ENCODE measurements around the gene HDHD5.

The HDHD5 gene

DNA sequence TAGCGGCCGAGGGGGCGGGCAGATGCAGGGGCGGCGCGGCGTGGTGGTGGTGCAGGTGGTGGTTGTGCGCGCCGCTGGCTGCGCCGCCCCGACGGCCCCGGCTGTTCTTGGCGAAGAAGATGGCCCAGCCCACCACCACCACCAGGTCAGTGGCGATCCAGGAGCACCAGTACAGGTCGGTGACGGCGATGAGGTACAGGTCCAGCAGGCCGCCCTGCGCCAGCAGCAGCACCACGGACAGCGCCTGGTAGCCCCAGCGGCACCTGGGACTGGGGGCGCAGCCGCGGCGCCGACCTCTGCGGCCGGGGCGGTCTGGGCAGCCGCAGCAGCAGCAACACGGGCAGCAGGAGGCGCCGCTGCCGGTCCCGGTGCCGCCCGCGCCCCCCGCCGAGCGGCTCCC lies 38.8 kb downstream of the HDHD5 start:
- DNase-seq (ENCODE audit: low read depth in 2 of 2): peak; percentile 43 to 50

DNA sequence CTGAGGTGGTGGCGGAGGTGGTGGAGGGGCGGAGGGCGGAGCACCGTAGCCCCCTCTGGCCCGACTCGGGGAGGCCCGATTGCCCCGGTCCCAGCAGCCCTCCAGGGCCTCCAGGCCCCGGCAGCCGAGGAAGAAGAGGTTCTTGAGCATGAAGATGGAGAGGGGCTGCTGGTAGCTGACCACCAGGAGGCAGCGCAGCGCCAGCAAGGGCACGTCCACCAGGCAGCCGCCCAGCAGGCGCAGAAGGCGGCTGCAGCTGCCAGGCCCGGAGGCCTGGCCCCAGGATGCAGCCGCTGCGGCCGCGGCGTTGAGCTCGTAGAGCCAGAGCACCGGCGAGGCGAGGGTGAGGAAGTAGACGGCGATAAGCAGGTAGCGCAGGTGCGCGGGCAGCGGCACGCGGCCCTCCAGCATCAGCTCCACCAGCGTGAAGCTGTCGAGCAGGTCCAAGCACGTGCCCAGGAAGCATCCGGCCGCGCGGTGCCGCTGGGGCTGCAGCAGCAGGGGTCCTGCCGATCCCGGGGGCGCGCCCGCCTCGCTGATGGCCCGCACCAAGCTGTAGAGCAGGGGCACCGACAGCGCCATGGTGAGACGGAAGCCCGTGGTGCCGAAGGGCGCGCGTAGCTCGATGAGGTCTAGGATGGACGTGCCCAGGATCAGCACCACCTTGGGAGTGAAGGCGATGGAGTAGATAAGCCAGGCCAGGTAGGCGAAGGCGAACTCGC lies 39.4 kb downstream of the HDHD5 start:
- DNase-seq (ENCODE audit: low read depth in 2 of 2): no peak

DNA sequence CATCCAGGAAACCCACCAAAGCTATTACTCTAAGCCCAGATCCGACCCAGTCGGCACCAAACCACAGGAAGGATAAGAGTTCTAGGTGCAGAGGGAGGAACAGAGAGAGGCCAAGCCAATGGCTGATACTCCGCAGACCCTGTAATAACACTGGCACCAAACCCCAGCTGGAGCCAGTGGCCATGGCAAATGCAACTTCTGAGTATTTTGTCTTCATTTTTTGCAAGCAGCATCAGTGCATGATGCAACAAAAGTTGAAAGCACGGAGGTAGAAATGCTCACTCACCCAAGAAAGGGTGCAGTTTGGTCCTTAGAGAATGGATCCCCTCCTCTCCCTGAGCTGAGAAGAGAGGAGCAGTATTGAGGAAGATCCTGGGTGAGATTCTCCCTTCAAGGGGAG lies 40.7 kb downstream of the HDHD5 start:
- no peak for DNase-seq (ENCODE audit: low read depth in 2 of 2)

DNA sequence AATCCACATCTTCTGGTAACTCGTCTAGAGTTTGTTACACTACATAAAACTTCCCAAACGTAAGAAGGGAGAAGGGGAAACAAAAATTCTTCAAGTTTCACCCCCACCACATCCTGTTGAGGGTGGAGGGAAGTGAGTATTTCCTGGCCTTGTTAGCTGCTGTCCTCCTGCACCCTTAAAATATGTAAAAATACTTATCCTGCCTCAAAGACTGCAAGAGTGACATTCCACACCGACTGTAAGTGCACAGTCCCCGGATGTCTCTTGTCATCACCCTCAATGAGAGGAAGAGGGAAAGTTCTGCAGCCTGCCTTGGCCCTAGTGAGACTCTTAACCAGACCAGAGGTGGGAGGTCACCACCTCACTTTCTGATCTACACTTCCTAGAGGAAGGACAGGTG lies 41.2 kb downstream of the HDHD5 start:
- DNase-seq (ENCODE audit: low read depth in 2 of 2): no peak

DNA sequence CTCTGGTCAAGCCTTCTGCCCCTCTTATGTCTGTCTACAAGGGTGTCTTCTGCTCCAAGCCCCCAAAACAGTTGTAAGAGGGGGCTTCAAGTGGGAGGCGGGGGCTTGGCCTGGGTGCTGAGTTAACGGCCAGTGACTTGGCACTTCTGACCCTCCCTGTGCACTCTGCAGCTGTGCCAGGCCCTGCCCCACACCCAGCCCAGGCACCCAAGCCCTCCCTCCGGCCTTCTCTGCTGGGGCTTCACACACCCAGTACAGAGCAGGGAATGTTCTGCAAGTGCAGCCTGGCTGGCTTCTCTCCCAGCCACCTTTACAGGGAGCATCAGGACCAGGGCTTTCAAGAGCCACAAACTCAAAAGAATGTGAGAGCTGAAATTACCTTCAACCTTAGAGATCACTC lies 41.7 kb downstream of the HDHD5 start:
- no peak for DNase-seq (ENCODE audit: low read depth in 2 of 2)

DNA sequence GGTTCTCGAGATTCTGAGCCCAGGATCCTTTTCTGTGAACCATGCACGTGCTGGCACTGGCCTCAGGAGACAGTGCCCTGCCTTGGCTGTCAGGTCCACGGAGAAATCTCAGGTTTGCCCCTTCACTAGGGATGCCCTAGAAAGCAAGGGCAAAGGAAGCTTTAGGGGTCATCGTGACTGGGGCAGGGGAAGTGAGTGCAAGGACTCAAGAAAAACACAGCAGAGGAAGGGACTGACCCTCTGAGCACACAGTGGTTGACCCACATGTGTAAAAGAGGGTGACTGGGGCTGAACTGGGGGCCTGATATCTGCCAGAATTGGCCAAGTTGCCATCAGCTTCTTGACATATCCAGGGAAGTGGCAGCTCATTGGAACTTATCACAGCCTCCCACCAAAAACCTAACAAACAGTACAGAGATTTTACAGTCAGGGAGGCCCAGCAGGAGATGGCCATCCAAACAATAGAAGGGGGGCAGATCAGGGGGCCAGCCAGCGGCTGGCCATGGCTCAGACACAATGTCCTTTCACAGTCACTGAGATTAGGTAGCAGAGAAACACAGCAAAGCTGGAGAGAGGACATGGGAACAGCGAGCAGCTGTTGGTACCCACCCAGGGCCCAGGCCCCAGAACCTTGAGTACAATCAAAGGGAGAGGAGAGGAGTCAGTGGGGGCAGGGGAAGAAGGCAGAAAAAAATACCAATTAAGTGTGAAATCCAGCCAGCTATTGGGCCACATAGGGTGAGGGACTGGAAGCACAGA lies 42.3 kb downstream of the HDHD5 start:
- no peak for DNase-seq (ENCODE audit: low read depth in 2 of 2)

DNA sequence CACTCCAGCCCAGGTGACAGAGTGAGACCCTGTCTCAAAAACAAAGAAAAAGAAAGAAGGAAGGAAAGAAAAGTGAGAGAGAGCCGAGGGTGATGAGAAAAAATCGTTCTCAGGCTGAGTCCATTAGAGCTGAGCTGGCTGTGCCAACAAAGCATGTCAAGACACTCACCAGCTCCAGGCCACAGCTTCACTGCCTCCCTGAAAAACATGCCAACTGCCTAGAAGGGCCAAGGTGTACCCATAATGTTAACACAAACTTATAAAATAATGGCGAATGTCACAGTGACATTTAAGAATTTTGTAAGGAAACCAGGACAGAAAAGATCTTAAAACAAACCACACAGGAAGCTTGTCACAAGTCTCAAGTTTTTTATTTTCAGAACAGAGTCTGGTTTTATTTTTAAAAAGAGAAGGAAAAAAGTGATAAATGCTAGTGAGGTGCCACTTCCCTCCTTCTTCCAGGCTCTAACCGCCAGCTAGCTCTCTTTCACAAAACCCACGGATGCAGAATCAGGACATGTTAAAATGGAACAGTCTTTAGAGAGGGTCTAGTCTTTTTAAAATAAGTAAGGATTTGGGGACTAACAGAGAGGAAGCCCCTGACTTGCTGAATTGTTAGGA lies 43.0 kb downstream of the HDHD5 start:
- DNase-seq (ENCODE audit: low read depth in 2 of 2): no peak

DNA sequence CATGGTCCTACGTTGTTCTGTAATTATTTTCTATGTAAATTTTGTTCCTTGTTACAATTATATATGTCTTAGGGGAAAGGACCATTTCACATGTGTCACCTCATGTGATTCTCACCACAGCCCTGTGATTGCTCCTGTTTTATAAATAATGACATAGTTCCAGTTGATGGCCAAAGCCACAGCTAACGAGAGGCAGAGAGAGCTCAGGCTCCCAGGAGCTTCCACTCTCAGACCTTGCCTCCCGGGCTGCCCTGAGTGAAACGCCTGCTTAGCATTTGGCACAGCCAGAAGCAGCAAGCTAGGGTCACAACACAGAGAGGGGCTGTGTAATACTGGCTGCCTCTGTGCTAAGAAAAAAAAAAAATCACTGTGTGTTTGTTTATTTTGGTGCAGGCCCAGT lies 43.8 kb downstream of the HDHD5 start:
- no peak for DNase-seq (ENCODE audit: low read depth in 2 of 2)

DNA sequence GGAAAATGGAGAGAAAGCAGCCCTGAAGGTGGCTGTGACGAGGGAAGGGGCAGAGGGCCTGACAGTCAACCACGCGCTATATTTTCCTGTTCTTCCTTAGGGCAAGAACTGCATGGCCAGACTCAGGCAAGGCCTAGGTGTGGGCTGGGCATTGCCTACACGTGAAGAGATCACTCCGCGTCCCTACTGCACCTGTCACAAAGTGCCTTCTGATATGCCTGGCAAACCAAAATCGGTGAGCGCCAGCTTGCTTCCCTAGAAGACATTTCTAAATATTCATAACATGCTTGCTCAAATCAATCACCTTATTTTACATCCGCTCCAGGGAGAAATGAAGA lies 44.2 kb downstream of the HDHD5 start:
- no peak for DNase-seq (ENCODE audit: low read depth in 2 of 2)

DNA sequence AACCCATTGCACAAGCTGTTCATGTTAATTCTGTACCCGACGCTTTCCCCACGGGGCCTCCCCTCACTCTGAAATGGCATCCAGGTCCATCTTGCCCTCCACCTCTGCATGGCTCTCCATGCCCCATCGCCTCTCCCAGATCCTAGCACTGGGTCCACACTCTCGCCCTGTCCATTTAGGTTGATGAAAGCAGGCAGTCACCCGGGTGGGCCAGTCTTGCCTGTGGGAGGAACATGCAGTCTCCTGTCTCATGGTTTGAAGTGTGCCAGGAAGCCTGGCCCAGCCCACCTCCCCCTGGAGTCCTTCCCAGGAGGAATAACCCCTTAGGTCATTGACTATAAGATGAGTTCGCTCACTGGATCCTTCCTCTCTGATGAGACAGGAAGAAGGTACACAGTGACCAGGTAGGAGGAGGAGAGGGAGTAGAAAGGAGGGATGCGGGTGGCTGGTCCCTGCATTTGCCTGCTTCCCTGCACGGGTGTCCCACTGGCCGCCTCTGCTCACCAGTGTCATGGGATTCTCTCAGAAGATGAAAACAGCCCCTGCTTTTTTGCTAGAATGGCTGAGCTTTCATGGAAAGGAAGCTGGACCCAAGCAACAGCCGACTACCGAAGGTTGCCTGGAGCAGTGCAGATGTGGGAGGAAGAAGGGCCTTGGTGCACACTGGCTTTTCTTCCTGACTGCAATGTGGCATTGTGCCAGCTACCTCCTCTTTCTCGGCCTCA lies 44.7 kb downstream of the HDHD5 start:
- DNase-seq (ENCODE audit: low read depth in 2 of 2): no peak

DNA sequence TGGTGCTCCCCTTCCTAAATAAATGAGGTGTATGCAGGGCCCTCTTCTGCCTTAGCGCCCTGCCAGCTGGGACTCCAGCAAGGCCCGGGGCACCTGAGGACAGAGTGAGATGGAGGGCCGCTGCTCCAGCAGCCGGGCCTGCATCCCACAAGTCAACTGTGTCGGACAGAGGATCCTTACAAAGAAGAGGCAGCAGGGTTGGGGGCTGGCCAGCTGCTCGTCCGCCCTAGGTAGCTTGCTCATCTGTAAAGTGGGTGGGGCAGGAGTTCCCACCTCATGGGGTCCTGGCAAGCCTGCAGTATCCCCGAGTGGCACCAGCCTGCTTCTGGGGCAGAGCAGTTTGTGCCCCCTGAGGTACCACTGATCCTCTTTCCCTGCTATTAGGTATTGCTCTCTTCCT lies 45.5 kb downstream of the HDHD5 start:
- DNase-seq (ENCODE audit: low read depth in 2 of 2): no peak

DNA sequence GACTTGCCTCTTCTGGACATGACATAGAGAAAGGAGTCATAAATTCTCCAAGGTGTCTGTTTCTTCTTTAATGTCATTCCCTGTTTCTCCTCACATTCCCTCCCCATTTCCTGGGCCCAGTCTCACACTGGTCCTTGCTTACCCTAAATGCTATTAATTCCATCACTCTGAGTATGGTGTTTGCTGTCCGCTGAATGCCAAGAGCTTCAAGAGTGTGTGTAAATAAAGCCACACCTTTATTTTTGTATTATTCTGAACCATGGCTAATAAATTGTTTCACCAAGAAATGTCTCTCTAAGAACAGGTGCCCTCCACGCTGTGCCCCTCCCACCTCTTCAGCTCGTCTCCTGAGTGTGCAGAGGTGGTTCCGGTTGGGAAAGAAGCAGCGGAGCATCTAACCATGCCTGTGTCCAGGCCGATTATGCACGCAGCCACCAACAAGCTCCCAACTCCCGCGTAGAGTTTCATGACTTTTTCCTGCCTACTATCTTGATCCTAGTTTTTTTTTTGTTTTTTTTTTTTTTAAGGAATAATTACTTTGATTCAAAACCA lies 46.5 kb downstream of the HDHD5 start:
- no peak for DNase-seq (ENCODE audit: low read depth in 2 of 2)

DNA sequence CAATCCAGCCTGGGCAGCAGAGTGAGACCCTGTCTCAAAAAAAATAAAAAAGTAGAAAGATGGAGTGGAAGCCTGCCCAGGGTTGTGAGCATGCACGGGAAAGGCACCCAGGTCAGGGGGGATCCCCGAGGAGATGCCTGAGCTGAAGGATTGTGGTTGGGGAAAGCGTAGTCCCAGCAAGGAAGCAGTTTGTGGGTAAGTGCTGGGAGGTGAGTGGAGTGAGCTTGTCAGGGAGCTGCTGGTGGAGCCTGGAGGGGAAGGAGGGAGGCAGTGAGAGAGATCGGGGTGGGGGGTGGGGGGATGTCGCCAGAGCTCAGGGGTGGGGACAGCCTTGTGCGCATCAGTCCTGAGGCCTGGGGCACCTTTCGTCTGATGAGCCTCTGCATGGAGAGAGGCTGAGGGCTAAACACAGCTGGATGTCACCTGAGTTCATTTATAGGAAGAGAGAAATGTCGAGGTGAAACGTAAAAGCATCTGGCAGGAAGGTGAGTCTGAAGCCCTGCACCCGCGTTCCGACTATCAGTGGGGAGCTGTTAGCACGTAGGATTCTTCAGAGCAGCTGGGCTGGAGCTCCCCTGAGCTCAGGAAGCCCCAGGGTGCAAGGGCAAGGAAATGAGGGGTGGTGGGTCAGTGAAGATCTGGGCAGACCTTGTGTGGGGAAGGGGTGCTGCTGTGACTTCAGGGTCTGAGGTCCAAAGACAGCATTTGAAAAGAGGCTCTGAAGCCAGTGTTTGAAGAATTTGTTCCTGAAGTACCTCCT lies 48.1 kb downstream of the HDHD5 start:
- DNase-seq (ENCODE audit: low read depth in 2 of 2): no peak

DNA sequence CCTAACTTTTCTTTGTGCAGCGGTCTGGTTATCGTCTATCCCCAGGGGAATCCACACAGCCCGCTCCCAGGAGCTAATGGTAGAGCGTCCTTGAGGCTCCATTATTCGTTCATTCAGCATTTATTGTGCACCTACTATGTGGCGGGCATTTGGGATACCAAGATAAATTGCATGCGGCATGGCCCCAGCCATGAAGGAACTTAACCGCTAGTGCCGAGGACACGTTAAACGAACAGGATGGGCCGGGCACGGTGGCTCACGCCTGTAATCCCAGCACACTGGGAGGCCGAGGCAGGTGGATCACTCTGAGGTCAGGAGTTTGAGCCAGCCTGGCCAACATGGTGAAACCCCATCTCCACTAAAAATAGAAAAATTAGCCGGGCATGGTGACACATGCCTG lies 49.1 kb downstream of the HDHD5 start:
- DNase-seq (ENCODE audit: low read depth in 2 of 2): no peak

DNA sequence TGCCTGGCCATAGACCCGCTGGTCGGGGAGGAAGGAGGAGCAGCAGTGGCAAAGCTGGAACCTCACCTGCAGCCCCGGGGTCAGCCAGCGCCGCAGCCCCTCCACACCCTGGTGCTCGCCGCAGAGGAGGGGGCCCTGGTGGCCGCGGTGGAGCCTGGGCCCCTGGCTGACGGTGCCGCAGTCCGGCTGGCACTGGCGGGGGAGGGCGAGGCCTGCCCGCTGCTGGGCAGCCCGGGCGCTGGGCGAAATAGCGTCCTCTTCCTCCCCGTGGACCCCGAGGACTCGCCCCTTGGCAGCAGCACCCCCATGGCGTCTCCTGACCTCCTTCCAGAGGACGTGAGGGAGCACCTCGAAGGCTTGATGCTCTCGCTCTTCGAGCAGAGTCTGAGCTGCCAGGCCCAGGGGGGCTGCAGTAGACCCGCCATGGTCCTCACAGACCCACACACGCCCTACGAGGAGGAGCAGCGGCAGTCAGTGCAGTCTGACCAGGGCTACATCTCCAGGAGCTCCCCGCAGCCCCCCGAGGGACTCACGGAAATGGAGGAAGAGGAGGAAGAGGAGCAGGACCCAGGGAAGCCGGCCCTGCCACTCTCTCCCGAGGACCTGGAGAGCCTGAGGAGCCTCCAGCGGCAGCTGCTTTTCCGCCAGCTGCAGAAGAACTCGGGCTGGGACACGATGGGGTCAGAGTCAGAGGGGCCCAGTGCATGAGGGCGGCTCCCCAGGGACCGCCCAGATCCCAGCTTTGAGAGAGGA lies 49.8 kb downstream of the HDHD5 start:
- DNase-seq (ENCODE audit: low read depth in 2 of 2): no peak

DNA sequence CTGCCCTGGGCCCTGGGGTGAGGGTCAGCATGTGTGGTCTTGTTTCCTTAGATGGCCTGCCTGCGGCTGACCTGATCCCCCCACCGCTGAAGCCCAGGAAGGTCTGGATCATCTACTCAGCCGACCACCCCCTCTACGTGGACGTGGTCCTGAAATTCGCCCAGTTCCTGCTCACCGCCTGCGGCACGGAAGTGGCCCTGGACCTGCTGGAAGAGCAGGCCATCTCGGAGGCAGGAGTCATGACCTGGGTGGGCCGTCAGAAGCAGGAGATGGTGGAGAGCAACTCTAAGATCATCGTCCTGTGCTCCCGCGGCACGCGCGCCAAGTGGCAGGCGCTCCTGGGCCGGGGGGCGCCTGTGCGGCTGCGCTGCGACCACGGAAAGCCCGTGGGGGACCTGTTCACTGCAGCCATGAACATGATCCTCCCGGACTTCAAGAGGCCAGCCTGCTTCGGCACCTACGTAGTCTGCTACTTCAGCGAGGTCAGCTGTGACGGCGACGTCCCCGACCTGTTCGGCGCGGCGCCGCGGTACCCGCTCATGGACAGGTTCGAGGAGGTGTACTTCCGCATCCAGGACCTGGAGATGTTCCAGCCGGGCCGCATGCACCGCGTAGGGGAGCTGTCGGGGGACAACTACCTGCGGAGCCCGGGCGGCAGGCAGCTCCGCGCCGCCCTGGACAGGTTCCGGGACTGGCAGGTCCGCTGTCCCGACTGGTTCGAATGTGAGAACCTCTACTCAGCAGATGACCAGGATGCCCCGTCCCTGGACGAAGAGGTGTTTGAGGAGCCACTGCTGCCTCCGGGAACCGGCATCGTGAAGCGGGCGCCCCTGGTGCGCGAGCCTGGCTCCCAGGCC lies 50.6 kb downstream of the HDHD5 start:
- DNase-seq (ENCODE audit: low read depth in 2 of 2): no peak

DNA sequence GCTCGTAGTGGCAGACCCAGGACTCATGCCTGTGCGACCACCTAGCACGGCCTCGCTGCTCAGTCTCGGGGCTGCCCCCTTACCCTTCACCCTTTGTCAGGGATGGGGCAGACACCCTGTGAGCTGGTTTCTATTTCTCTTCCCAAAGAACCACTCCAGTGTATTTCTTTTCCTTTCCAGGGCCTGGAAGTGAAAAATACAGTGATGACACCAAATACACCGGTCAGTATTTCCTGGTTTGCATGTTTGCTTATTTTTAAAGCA lies 51.6 kb downstream of the HDHD5 start:
- no peak for DNase-seq (ENCODE audit: low read depth in 2 of 2)

DNA sequence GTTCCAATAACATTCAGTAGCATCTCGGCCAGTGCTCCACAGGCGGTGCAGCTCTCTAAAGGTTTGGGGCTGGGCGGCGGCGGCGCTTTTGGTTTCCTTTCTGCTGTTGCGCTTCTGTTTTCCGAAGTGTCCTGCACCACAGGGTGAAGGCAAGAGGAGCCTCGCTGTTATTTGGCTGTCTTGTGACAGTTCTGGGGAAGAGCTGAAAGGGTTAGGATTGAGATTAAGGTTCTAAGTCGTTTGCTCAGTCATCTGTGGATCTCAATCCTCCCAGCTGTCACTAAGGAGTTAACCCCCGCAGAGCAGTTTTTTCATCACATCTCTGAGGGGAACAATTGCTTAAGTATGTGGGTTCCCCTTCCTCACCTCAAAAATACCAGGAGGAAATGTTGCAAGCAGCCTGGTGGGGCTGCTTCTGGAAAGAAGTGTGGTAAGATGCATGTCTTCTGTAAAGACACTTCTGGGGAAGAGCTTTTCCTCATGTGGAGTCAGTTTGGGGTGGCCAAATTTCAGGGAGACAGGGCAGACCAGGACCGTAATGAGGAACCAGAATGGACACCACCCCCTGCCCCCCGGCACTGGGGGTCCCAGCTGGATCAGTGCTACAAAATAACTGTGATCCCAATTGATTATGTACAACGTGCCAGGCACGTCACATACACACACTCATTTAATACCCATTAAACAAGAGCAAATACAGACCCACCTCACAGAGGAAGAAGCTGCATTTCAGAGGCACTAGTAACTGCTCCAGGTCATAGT lies 52.1 kb downstream of the HDHD5 start:
- DNase-seq (ENCODE audit: low read depth in 2 of 2): no peak

DNA sequence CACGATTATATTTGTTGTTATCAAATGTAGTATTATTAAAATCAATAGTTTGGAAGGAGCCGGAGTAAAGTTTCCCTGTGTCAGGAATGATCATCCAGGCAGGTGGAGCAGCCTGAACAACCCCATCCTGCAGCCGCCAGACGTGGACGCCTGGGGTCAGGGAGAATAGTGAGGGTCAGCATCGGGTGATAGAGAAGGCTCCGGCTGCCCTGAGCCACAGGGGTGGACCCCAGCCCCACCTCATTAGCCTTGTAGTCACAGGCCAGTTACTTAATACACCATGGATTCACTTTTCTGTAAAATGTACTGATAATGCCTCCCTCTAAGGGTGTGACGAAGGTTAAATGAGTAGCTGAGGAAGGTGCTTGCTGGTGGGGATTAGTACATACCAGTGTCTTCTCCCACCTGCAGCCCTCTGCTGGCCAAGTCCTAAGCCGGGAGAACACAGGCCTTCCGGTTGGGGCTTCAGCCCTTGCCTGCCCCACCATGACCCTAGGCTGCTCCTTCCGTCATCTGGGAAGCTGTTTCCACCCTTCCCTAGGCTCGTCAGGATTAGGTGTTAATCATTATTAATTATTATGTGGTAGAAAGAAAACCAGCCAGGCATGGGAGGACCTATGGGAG lies 52.8 kb downstream of the HDHD5 start:
- no peak for DNase-seq (ENCODE audit: low read depth in 2 of 2)
